Stimulated activated CD4-positive, alpha-beta T cell treated with anti-CD3 and anti-CD28 coated beads, Interleukin-1b, Interleukin-23, amount 100 ng/mL, for 48 hours (primary cell): ENCODE data around the gene LRRC40.
"Not testable (repeated sequence)": the region's sequence is repeated elsewhere in the genome, so short reads cannot be mapped to it uniquely, and the experiment has no call there.

Source experiments
- DNase-seq: peaks from one replicate; pipeline ENCODE4 v3.0.0-alpha.2; 2020

The LRRC40 gene

DNA sequence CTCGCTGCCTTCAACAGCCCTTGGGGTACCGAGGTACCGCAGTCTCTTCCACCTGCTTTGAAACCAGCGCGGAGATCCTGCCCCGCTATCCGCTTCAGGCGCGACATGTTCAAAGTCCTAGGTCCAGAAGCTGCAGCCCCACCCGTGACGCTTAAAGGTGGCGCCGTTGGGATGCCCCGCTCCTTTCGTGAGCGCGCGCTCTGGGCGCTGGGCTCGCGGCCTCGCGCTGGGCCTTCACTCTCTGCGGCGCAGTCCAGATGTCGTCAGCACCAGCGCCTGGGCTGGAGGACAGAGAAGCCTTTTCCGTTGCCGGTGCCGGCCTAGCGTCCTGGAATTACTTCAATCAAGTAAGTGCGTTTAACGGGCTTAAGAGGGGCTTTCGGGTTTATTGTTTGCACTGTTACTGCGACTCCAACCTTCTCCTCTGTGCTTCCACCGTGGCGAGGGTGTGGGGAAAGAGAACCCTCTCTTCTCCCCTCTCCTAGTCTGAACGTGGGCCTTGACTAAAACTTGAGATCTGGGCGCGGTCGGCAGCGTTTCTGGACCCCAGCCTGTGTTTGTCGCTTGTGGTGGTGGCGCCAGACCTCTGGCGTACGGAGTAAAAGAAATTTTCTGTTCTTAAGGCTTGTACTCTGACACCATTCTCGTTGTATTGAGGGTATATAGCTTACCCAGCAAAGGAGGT is at the start of gene LRRC40:
LRRC40 (minus strand) TSS at position 146 of the 685 bp plus-strand sequence; CDS start at position 107, 39 bp downstream.
- peak; percentile 95 for DNase-seq

DNA sequence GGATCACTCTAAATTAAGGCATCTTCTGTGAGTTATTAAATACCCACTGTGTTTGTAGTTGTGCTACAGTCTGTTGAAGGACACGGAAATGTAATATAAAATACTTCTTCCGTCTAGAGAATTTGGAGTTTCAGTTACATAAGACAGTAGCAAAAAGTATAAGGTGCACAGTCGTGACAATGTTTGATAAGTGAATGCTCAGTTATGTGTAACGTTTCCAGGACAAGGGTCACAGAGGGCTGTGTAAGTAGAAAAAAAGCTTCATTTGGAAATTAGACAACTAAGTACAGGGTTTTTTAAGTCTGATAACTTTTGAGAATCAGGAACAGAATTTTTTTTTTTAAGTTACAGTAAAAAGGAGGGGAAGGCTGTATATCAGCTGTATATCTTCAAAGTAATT is 43.4 kb upstream of the LRRC40 start:
- no peak for DNase-seq

GRCh38 chr1:70247768-70248167 is 42.4 kb upstream of the LRRC40 start:
- no peak for DNase-seq

- DNase-seq = no peak
Measured at GRCh38 chr1:70247122-70247521, 41.7 kb upstream of the LRRC40 start.

- no peak for DNase-seq
Measured at GRCh38 chr1:70239940-70240339, 34.6 kb upstream of the LRRC40 start.

DNA sequence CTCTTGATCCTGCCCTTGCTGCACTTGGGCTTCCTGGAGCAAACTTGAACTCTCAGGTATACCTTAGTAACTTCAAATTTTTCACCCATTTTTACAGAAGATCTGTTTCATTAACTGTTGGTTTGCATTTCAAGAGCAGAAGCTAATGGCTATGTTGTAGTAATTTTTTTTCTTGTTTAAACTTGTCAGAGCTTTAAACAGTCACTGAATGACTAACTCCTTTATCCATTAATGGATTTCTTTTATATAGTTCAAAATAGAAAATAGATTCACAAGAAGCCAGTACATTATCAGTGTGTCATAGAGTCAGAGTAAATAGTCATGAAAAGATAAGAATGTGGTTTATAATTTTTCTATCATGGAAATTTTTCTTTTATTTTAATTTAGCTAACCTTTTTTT is 29.4 kb upstream of the LRRC40 start:
- DNase-seq = no peak

- DNase-seq = no peak
Measured at GRCh38 chr1:70231475-70231874, 26.1 kb upstream of the LRRC40 start.

DNA sequence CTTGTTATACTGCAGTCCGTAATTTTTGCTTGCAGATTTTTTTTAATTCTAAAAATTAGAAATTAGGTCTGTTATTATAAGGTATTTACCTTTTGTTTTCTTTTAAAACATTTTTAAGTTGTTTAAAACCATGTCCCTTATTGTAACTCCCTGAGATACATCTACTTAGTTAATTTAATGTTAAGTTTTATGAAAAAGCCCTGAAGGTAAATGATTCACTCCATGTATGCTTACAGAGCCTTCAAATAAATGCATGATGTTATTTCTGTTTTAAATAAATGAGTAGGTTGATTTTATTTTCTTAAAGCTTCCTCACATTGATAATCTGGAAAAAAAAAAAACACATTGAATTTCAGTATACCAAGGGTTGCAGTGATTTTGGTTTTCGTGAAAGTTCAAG is 23.3 kb upstream of the LRRC40 start:
- DNase-seq = no peak

DNA sequence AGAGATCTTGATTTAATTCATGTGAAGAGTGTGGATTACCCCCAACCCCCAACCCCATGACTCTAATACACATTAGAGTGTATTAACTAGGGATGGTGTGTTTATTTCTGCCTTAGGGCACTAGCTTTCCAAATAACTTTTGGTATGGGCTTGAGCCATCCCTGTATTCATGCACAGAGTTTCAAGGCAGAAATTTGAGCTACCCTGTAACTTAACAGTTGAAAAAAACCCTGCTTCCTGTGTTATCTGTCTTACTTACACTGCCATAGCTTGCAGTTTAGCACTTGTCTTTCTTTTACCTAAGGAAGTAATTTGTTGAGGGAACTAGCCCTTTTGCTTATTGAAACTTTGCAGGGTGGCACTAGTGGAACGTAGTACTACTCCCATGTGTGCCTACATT is 22.1 kb upstream of the LRRC40 start:
- no peak for DNase-seq

GRCh38 chr1:70224954-70225353 is 19.6 kb upstream of the LRRC40 start:
- no peak for DNase-seq

DNA sequence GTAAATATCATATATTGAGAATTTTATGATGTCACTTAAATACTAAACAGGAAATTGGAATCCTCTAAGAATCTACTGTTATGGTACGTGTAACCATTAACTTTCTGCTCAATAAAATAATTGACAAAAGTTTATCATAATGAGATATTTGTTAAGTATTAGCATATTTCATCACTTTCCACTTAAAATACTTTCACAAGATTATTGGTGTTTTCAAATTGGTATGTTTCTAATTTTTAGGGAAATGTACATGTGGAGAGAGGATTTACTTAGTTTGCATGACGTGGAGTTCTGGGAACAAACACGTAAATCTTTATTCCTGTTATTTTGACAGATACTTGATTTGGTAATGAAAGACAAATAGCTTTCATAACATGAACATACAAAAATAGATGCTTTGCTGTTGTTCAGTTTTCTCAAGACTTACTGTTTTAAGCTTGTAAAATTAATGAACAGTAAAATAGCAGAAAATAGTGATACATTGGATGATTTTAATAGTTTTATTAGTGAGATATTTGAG is 17.4 kb upstream of the LRRC40 start:
- DNase-seq = no peak

DNA sequence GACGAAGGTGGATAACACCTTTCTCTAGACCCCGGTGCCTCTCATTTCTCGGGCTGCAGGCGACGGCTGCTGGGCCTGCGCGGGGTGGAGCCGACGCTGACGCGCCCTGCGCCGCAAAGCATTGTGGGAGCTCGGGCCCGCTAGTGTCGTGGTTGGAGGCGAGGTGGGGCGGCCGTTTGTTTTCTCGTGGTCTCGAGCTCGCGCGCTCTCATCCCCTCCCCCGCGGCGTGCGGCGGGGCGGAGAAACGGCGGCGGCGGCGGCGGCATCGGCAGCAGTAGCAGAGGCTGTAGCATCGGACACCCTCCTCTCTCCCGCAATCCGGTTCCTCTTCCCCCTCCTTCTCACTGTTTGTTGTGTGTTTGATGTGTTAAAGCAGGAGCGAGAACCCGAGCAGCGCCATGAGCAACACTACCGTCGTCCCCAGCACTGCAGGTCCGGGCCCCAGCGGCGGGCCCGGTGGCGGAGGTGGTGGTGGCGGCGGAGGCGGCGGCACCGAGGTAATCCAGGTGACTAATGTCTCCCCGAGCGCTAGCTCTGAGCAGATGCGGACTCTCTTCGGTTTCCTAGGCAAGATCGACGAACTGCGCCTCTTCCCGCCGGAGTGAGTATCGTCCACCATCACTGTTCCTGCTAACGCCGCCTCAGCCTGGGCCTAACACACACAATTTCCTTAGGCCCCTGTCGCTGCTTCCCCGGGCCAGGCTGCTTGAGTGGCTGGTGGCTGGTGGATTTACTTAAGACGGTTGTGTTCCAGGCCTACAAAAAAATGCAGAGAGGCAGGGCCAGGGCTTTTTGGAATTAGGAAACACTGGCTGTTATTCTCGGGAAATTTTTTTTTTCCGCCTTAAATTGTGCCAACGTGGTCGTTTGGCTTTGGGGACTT is 16.1 kb upstream of the LRRC40 start, which contains the start of gene SRSF11:
SRSF11 (plus strand) TSS at position 143 of the 884 bp plus-strand sequence; CDS start at position 400, 257 bp downstream.
- peak; percentile 96 for DNase-seq

- DNase-seq = no peak
Measured at GRCh38 chr1:70220517-70221237, 15.3 kb upstream of the LRRC40 start.

GRCh38 chr1:70220015-70220414 is 14.6 kb upstream of the LRRC40 start:
- no peak for DNase-seq

GRCh38 chr1:70211541-70211940 is 6.2 kb upstream of the LRRC40 start:
- no peak for DNase-seq

GRCh38 chr1:70210820-70211219 is 5.4 kb upstream of the LRRC40 start:
- no peak for DNase-seq

DNA sequence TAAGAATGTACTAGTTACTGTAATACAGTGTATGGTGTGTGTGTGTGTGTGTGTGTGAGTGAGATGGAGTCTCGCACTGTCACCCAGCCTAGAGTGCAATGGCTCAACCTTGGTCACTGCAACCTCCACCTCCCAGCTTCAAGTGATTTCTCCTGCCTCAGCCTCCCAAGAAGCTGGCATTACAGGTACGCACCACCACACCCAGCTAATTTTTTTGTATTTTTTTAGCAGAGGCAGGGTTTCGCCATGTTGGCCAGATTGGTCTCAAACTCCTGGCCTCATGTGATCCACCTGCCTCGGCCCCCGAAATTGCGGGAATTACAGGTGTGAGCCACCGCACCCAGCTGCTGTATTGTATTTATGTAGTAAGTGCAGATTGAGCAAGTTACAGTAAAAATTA is 2.9 kb upstream of the LRRC40 start:
- no peak for DNase-seq

DNA sequence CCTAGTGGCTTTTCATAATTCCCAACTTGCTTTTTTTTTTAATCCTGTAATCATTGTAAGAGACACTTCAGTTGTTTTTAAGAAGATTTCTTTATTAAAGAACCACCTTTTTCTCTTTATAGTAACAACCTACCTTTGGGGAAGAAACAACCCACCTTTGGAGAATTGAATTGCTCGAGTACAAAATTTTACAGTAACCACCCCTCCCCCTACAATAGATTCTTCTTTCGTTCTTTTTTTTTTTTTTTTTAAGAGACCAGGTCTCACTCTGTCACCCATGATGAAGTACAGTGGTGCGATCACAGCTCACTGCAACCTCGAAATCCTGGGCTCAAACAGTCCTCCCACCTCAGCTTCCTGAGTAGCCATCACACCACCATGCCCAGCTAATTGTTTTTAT is 2.1 kb upstream of the LRRC40 start:
- DNase-seq = no peak

GRCh38 chr1:70206833-70207232 is 1.5 kb upstream of the LRRC40 start:
- DNase-seq = not testable (repeated sequence)

GRCh38 chr1:70205071-70205433 is 327 bp downstream of the LRRC40 start:
- DNase-seq = no peak

DNA sequence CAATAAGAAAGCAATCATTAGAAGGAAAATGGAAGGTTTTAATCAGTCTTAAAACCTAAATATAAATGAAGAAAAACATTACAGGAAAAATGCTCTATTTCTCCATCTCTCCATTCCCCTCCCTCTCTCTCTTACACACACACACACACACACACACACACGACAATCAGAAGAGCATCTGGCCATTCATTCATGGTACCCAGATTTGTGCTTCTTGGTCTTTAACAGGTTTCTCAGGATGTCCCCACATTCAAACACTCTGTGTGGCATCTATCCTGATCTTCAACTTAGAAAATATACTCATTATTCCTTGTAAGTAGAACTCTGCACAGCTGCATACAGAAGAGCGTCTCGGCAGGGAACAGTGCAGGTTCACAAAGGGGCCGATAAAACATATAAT is 779 bp downstream of the LRRC40 start:
- DNase-seq = no peak

- no peak for DNase-seq
Measured at GRCh38 chr1:70204139-70204538, 1.2 kb downstream of the LRRC40 start.

DNA sequence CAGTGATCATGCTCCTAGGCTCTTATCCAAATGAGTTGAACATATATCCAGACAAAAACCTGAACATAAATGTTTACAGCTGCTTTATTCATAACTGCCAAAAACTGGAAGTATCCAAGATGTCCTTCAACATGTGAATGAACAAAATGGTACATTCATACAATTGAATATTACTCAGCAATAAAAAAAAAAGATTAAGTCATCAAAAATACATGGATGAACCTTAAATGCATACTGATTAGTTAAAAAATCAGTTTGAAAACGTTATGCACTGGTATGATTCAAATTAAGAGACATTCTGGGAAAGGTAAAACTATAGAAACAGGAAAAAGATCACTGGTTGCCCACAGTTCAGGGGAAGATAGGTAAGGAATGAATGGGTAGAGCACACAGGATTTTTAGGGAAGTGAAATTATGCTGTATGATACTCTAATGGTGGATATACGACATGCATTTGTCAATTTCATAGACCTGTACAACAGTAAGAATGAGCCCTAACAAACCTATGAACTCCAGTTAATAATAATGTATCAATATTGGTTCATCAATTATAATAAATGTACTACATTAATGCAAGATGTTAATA is 3.1 kb downstream of the LRRC40 start:
- no peak for DNase-seq
